HepG2 (cell line): Measurements from ENCODE around the gene CRTC2. TPM values are rescaled to one million over a fixed set of nuclear protein-coding genes. Genes with fewer than 3 reads are reported as not detected.
A peak's percentile ranks its signal among the peaks of the same experiment; 100 is the strongest.

Source experiments
- CCAR2 ChIP-seq: fragments of 200-400 bp; formaldehyde crosslinking; optimal IDR thresholded peaks from 2 replicates; pipeline ENCODE3; 2018; ENCODE audit warnings: low read depth, mild to moderate bottlenecking, low read length, moderate library complexity
- ESRRA ChIP-seq: sonication (generic); formaldehyde crosslinking; IDR thresholded peaks from 2 replicates; pipeline ENCODE4 v1.5.1; 2020; ENCODE audit warnings: mild to moderate bottlenecking, low read depth, missing genetic modification reagents
- FLYWCH1 ChIP-seq: sonication (generic); formaldehyde crosslinking; IDR thresholded peaks from 2 replicates; pipeline ENCODE4 v1.8.1; 2023; ENCODE audit warnings: mild to moderate bottlenecking, missing genetic modification reagents
- FOXJ3 ChIP-seq: sonication (generic); formaldehyde crosslinking; IDR thresholded peaks from 2 replicates; pipeline ENCODE4 v1.4.0; 2020; ENCODE audit warnings: missing genetic modification reagents, mild to moderate bottlenecking, borderline replicate concordance
- HNRNPH1 ChIP-seq: fragments of 200-400 bp; formaldehyde crosslinking; optimal IDR thresholded peaks from 2 replicates; pipeline ENCODE3; 2017; ENCODE audit warnings: mild to moderate bottlenecking, low read depth, low read length
- NFATC3 ChIP-seq: sonication (generic); formaldehyde crosslinking; IDR thresholded peaks from 2 replicates; pipeline ENCODE4 v1.5.1; 2020; ENCODE audit warnings: mild to moderate bottlenecking, missing genetic modification reagents
- SALL2 ChIP-seq: sonication (generic); formaldehyde crosslinking; IDR thresholded peaks from 2 replicates; pipeline ENCODE4 v1.8.1; 2023; ENCODE audit warnings: mild to moderate bottlenecking, missing genetic modification reagents, inconsistent platforms
- SP4 ChIP-seq: sonication (generic); formaldehyde crosslinking; IDR thresholded peaks from 2 replicates; pipeline ENCODE4 v1.8.1; 2023; ENCODE audit warnings: mild to moderate bottlenecking, missing genetic modification reagents
- TSC22D2 ChIP-seq: sonication (generic); formaldehyde crosslinking; IDR thresholded peaks from 2 replicates; pipeline ENCODE4 v1.5.1; 2020; ENCODE audit warnings: missing genetic modification reagents, mild to moderate bottlenecking, borderline replicate concordance
- ZFP36L1 ChIP-seq: sonication (generic); formaldehyde crosslinking; IDR thresholded peaks from 2 replicates; pipeline ENCODE4 v1.8.0; 2022; ENCODE audit warnings: mild to moderate bottlenecking, missing genetic modification reagents, moderate library complexity
- ZNF564 ChIP-seq: sonication (generic); formaldehyde crosslinking; IDR thresholded peaks from 2 replicates; pipeline ENCODE4 v1.8.1; 2023; ENCODE audit warnings: mild to moderate bottlenecking, missing genetic modification reagents
- polyA plus RNA-seq, 8 experiments: library from polyadenylated mRNA; depleted of rRNA in 3 of 8; stranded (reverse) in 7 of 8; unstranded in 1 of 8; fragments of >200 nt; fragmentation: Illumina TruSeq in 4 of 8; extraction: Trizol in 4 of 8; gene quantifications; 2 replicates each; pipeline versions ENCODE4 v1.2.1 to v1.2.3, GENCODE V29; 2011 to 2016; ENCODE audit warnings: low read depth in 4 of 8, missing spikeins in 1 of 8, mixed read lengths in 1 of 8; ENCODE audit not compliant: insufficient read depth in 1 of 8
- total RNA-seq, 5 experiments: library from RNA; depleted of rRNA; stranded (reverse); fragments of >200 nt; fragmentation: Illumina TruSeq; extraction: Trizol; gene quantifications; 2 replicates each; pipeline ENCODE4 v1.2.3, GENCODE V29; 2016; ENCODE audit warnings: low read depth in 1 of 5
- TF ChIP-seq, protein P1 (sequence below): sonication (generic); formaldehyde crosslinking; IDR thresholded peaks from 2 replicates; pipeline ENCODE4 v1.5.1; 2020; ENCODE audit warnings: mild to moderate bottlenecking, missing genetic modification reagents
- TF ChIP-seq, protein P2 (sequence below): IDR thresholded peaks from 2 replicates; pipeline ENCODE4 v1.6.1; 2016; ENCODE audit warnings: low read depth, missing genetic modification reagents, missing compliant biosample characterization
- TF ChIP-seq, protein P3 (sequence below): sonication (generic); formaldehyde crosslinking; IDR thresholded peaks from 2 replicates; pipeline ENCODE4 v1.4.0; 2020; ENCODE audit warnings: missing genetic modification reagents, mild to moderate bottlenecking, borderline replicate concordance
- TF ChIP-seq, protein P4 (sequence below): sonication (generic); formaldehyde crosslinking; IDR thresholded peaks from 2 replicates; pipeline ENCODE4 v1.4.0; 2020; ENCODE audit warnings: mild to moderate bottlenecking, low read depth, missing genetic modification reagents

Gene CRTC2
- total and polyA plus RNA-seq, 2 of the 13 experiments (the other 11 are each of a cell fraction or from before 2014, with no cell fraction given), result 6.1 to 26.7 TPM

DNA sequence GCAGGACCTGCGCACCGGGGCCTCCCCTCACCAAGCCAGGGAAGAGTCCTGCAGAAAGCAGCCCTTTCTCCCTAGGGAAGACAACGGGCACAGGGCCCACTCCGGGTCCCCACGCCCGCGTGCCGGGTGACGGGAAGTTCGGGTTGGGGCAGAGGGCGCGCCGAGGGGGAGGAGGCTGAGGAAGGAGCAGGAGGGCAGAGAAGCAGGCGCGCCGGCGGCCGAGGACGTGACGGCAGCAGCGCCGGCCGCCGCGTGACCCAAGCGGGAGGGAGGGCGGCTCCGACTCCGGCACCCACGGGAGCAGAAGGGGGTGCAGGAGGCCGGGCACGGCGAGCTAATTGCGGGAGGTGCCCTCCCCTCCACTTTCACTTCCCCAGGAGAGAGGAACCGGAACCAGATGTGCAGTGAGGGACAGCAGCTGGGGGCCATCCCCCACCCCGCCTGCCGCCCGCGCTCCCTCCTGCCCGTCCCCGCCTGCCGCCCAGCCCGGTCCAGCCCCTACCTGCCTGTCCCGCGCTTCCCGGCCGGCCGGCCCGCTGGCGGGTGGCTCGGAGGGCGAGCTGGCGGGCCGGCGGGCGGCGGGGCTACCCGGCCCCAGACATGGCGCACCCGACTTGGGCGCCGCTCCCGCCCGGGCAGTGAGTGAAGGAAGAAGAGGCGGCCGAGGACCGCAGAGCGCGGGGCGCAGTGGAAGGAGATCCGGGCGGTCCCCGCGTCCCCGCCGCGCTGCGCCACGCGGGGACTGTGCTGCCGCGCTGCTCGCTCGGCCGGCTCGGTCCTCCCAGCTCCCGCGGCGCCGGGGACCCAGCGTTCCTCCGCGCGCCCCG lies 12.4 kb downstream of the CRTC2 start (continued):
- TF ChIP-seq, protein P1, sequence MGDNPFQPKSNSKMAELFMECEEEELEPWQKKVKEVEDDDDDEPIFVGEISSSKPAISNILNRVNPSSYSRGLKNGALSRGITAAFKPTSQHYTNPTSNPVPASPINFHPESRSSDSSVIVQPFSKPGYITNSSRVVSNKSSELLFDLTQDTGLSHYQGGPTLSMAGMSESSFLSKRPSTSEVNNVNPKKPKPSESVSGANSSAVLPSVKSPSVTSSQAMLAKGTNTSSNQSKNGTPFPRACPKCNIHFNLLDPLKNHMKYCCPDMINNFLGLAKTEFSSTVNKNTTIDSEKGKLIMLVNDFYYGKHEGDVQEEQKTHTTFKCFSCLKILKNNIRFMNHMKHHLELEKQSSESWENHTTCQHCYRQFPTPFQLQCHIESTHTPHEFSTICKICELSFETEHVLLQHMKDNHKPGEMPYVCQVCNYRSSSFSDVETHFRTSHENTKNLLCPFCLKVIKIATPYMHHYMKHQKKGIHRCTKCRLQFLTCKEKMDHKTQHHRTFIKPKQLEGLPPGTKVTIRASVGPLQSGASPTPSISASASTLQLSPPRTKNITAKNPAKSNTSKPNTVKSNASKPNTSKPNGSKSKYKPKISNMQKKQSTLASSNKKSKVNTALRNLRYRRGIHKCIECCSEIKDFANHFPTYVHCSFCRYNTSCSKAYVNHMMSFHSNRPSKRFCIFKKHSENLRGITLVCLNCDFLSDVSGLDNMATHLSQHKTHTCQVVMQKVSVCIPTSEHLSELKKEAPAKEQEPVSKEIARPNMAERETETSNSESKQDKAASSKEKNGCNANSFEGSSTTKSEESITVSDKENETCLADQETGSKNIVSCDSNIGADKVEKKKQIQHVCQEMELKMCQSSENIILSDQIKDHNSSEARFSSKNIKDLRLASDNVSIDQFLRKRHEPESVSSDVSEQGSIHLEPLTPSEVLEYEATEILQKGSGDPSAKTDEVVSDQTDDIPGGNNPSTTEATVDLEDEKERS (CRISPR knock-in tag), result no peak
- TF ChIP-seq ZNF564, result no peak
- TF ChIP-seq, protein P2, sequence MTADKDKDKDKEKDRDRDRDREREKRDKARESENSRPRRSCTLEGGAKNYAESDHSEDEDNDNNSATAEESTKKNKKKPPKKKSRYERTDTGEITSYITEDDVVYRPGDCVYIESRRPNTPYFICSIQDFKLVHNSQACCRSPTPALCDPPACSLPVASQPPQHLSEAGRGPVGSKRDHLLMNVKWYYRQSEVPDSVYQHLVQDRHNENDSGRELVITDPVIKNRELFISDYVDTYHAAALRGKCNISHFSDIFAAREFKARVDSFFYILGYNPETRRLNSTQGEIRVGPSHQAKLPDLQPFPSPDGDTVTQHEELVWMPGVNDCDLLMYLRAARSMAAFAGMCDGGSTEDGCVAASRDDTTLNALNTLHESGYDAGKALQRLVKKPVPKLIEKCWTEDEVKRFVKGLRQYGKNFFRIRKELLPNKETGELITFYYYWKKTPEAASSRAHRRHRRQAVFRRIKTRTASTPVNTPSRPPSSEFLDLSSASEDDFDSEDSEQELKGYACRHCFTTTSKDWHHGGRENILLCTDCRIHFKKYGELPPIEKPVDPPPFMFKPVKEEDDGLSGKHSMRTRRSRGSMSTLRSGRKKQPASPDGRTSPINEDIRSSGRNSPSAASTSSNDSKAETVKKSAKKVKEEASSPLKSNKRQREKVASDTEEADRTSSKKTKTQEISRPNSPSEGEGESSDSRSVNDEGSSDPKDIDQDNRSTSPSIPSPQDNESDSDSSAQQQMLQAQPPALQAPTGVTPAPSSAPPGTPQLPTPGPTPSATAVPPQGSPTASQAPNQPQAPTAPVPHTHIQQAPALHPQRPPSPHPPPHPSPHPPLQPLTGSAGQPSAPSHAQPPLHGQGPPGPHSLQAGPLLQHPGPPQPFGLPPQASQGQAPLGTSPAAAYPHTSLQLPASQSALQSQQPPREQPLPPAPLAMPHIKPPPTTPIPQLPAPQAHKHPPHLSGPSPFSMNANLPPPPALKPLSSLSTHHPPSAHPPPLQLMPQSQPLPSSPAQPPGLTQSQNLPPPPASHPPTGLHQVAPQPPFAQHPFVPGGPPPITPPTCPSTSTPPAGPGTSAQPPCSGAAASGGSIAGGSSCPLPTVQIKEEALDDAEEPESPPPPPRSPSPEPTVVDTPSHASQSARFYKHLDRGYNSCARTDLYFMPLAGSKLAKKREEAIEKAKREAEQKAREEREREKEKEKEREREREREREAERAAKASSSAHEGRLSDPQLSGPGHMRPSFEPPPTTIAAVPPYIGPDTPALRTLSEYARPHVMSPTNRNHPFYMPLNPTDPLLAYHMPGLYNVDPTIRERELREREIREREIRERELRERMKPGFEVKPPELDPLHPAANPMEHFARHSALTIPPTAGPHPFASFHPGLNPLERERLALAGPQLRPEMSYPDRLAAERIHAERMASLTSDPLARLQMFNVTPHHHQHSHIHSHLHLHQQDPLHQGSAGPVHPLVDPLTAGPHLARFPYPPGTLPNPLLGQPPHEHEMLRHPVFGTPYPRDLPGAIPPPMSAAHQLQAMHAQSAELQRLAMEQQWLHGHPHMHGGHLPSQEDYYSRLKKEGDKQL, result no peak
- TF ChIP-seq SALL2 (CRISPR knock-in tag), result no peak
- TF ChIP-seq, protein P3, sequence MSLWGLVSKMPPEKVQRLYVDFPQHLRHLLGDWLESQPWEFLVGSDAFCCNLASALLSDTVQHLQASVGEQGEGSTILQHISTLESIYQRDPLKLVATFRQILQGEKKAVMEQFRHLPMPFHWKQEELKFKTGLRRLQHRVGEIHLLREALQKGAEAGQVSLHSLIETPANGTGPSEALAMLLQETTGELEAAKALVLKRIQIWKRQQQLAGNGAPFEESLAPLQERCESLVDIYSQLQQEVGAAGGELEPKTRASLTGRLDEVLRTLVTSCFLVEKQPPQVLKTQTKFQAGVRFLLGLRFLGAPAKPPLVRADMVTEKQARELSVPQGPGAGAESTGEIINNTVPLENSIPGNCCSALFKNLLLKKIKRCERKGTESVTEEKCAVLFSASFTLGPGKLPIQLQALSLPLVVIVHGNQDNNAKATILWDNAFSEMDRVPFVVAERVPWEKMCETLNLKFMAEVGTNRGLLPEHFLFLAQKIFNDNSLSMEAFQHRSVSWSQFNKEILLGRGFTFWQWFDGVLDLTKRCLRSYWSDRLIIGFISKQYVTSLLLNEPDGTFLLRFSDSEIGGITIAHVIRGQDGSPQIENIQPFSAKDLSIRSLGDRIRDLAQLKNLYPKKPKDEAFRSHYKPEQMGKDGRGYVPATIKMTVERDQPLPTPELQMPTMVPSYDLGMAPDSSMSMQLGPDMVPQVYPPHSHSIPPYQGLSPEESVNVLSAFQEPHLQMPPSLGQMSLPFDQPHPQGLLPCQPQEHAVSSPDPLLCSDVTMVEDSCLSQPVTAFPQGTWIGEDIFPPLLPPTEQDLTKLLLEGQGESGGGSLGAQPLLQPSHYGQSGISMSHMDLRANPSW, result no peak
- TF ChIP-seq CCAR2, result no peak
- peak; percentile 57 for TF ChIP-seq SP4
- no peak for TF ChIP-seq FLYWCH1 (CRISPR knock-in tag)
- no peak for TF ChIP-seq ESRRA (CRISPR knock-in tag)
- TF ChIP-seq, protein P4, sequence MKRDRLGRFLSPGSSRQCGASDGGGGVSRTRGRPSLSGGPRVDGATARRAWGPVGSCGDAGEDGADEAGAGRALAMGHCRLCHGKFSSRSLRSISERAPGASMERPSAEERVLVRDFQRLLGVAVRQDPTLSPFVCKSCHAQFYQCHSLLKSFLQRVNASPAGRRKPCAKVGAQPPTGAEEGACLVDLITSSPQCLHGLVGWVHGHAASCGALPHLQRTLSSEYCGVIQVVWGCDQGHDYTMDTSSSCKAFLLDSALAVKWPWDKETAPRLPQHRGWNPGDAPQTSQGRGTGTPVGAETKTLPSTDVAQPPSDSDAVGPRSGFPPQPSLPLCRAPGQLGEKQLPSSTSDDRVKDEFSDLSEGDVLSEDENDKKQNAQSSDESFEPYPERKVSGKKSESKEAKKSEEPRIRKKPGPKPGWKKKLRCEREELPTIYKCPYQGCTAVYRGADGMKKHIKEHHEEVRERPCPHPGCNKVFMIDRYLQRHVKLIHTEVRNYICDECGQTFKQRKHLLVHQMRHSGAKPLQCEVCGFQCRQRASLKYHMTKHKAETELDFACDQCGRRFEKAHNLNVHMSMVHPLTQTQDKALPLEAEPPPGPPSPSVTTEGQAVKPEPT (CRISPR knock-in tag), result no peak
- no peak for TF ChIP-seq HNRNPH1
- TF ChIP-seq FOXJ3 (CRISPR knock-in tag), result no peak
- TF ChIP-seq NFATC3 (CRISPR knock-in tag), result no peak
- no peak for TF ChIP-seq TSC22D2 (CRISPR knock-in tag)
- no peak for TF ChIP-seq ZFP36L1 (CRISPR knock-in tag)
